ENCODE data around the gene DYNLRB1.

The DYNLRB1 gene

GRCh38 chr20:34538671-34539123 lies 22.5 kb downstream of the DYNLRB1 start:
- no peak overlapping the region for H3K27ac ChIP-seq
- TF ChIP-seq ZFX (IDR thresholded peaks at IDR 0.05; ENCODE audit: borderline replicate concordance) (no peak), CTCF (IDR thresholded peaks at IDR 0.05) (peak; percentile 94)

GRCh38 chr20:34539756-34540155 lies 23.5 kb downstream of the DYNLRB1 start:
- H3K27ac ChIP-seq: no peak overlapping the region
- no peak for TF ChIP-seq CTCF (IDR thresholded peaks at IDR 0.05)
- TF ChIP-seq ZFX (IDR thresholded peaks at IDR 0.05; ENCODE audit: borderline replicate concordance): no peak

GRCh38 chr20:34540596-34541263 lies 24.5 kb downstream of the DYNLRB1 start:
- no peak overlapping the region for H3K27ac ChIP-seq
- TF ChIP-seq ZFX (IDR thresholded peaks at IDR 0.05; ENCODE audit: borderline replicate concordance) (no peak), CTCF (IDR thresholded peaks at IDR 0.05) (no peak)

GRCh38 chr20:34541264-34541901 lies 25.2 kb downstream of the DYNLRB1 start:
- TF ChIP-seq CTCF (IDR thresholded peaks at IDR 0.05): no peak
- no peak for TF ChIP-seq ZFX (IDR thresholded peaks at IDR 0.05; ENCODE audit: borderline replicate concordance)
- no peak overlapping the region for H3K27ac ChIP-seq

- H3K27ac ChIP-seq: no peak overlapping the region
- TF ChIP-seq CTCF (IDR thresholded peaks at IDR 0.05) (no peak), ZFX (IDR thresholded peaks at IDR 0.05; ENCODE audit: borderline replicate concordance) (no peak)
Measured at GRCh38 chr20:34541917-34542316, 25.7 kb downstream of the DYNLRB1 start.

GRCh38 chr20:34542439-34542838 lies 26.2 kb downstream of the DYNLRB1 start:
- no peak overlapping the region for H3K27ac ChIP-seq
- TF ChIP-seq ZFX (IDR thresholded peaks at IDR 0.05; ENCODE audit: borderline replicate concordance) (no peak), CTCF (IDR thresholded peaks at IDR 0.05) (no peak)

- H3K27ac ChIP-seq: peak overlapping the region; percentile 20; the same call in 1 of the 2 replicates
- TF ChIP-seq ZFX (IDR thresholded peaks at IDR 0.05; ENCODE audit: borderline replicate concordance): no peak
- TF ChIP-seq CTCF (IDR thresholded peaks at IDR 0.05): no peak
Measured at GRCh38 chr20:34543463-34544056, 27.3 kb downstream of the DYNLRB1 start.

All from 22Rv1 (cell line).